ENCODE data around the gene RBMS2.
"Not testable (repeated sequence)": the region's sequence is repeated elsewhere in the genome, so short reads cannot be mapped to it uniquely, and the experiment has no call there.

RBMS2 gene

GRCh38 chr12:56514014-56514318 is 7.7 kb upstream of the RBMS2 start:
- DNase-seq = not testable (repeated sequence)

GRCh38 chr12:56517854-56518253 is 3.8 kb upstream of the RBMS2 start:
- no peak for DNase-seq

GRCh38 chr12:56518570-56518969 is 3.0 kb upstream of the RBMS2 start:
- no peak for DNase-seq

DNA sequence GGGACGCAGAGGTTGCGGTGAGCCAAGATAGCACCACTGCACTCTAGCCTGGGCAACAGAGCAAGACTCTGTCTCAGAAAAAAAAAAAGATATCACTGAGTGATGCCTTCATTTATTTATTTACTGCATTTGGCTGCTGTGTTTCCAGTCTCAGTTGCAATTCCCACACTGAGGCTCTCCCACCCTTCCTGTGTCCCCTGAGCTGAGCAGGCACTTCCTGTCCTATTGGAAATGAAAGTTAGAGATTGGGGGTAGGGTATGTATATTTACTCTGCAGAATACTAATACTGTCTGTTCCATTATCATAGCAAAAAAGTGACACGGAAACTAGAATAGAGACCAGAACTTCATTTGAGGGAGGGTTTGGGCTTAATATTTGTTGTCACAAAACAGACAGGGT is 1.6 kb upstream of the RBMS2 start:
- no peak for DNase-seq

- no peak for DNase-seq
These were observed 1.1 kb upstream of the RBMS2 start for GRCh38 chr12:56520506-56520905.

- DNase-seq = no peak
These were observed 421 bp upstream of the RBMS2 start for GRCh38 chr12:56521209-56521589.

GRCh38 chr12:56522411-56523193 is 982 bp downstream of the RBMS2 start:
- peak in 3 of 56 donors; percentile 6 to 32 (median 13) for DNase-seq

DNA sequence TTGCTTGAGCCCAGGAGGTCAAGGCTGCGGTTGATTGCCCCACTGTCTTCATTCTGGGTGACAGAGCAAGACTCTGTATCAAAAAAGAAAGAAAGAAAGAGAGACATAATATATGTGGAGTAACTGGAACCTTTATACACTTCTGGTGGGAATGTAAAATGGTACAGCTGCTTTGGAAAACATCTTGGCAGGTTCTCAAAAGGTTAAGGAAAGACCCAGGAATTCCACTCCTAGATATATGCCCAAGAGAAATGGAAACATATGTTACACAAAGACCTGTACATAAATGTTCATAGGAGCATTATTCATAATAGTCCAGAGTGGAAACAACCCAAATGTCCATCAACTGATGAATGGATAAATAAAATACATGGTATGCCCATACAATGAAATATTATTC is 7.2 kb downstream of the RBMS2 start:
- DNase-seq = no peak

- no peak for DNase-seq
These were observed 8.0 kb downstream of the RBMS2 start for GRCh38 chr12:56529656-56530055.

- no peak for DNase-seq
These were observed 8.9 kb downstream of the RBMS2 start for GRCh38 chr12:56530390-56531055.

- no peak for DNase-seq
These were observed 15.9 kb downstream of the RBMS2 start for GRCh38 chr12:56537546-56537945.

GRCh38 chr12:56541631-56542030 is 20.0 kb downstream of the RBMS2 start:
- no peak for DNase-seq

DNA sequence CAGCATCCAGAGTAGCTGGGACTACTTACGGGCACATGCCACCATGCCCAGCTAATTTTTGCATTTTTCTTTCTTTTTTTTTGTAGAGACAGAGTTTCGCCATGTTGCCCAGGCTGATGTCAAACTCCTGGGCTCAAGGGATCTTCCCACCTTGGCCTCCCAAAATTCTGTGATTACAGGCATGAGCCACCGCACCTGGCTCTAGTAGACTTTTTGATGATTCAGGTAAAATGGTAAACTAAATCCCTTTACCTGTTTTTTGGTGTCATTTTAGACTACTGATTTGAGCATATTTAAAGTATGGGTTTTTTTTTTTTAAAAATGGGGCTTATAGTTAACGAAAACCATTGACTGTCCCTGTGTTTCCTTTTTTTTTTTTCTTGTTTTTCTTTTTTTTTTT is 20.5 kb downstream of the RBMS2 start:
- DNase-seq = no peak

- no peak for DNase-seq
These were observed 23.5 kb downstream of the RBMS2 start for GRCh38 chr12:56545023-56545604.

DNA sequence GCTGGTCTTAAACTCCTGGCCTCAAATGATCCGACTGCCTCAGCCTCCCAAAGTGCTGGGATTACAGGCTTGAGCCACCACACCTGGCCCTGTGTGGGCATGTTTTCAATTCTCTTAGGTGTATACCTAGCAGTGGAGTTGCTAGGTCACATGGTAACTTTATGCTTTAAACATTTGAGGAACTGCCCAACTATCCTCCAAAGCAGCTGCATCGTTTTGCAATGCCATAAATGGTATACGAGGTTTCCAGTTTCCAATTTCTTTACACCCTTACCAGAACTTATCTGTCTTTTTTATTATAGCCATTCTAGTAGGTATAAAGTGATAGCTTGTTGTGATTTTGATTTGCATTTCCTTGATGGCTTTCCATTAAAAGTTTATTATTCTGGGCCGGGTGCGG is 25.1 kb downstream of the RBMS2 start:
- DNase-seq = no peak

DNA sequence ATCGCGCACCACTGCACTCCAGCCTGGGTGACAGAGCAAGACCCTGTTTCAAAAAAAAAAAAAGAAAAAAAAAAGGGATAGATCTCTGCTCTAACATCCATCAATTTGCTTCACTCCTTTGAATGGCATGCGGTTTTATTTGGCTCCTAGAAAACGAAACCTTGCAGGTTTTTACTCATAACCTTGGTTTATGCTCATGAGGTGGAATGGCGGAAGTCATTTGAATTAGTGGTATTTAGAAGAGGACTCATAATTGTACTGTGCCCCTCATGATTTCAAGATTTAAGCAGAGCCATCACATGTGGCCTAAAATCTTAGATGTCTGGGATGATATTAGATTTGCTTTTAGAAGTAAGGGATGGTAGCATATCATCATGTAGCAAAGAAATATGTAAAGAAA is 29.4 kb downstream of the RBMS2 start:
- DNase-seq = no peak

DNA sequence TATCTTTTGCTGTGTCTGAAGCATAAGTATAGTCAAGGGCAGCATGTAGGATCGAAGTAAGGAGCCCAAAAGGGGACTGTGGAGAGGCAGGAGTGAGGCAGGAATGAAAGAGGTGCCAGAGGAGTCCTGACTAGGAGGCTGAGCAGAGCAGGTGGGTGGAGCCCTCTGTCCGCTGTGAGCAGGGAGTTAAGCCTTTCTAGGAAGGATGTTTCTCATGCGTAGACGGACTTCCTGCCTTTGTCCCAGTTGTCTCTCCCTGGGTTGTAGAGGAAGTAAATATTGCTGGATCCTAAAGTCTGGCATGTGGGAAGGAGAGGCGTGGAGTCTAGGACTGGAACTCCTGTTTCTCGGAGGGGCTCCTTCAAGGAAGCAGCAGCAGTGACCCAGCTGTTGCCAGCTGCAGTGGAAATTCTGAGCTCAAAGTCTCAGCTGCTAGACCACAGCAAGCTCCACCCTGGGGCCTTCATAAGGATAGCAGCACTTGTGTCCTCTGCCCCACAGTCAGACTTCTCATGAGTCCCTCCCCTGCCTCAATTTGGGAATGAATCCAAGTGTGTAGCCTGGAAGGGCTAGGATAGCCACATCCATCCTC is 44.0 kb downstream of the RBMS2 start:
- DNase-seq = peak in 1 of 56 donors; percentile 5

DNA sequence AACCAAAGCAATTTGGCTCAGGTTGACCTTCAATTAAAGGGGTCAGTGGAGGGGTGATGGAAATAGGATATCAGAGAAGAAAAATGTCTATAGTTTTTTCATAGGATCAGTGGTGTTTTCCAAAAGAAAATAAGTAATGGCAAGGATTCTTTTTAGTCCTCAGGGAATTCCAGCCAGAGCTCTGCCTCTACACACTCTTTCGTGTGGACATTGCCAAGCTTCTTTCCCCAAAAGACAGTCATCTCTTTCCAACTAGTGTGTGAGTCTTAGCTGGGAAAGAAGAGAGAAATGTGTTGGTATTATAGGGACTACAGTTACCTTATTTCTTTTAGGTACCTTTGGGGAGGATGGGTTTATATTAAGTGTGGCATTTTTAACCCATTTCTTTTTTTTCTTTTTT is 46.5 kb downstream of the RBMS2 start:
- no peak for DNase-seq

DNA sequence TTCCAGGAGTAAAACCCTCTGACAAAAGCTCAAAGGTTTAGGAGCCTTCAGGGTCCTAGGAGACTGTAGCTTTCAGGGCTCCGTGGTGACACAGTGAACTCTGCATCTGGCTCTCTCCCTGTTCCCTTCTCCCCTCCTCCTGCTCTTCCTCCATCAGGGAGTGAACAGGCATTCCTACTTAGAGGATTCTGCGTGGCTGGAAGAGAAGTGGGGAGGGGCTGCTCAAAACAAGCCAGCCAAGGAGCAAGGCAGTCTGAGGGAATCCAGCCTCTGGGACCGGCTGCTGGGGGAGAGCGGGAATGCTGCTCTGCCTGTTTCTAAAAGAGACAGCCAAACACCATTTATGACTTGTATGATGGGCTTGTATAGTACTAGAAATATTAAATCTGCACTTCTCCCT is 49.5 kb downstream of the RBMS2 start:
- no peak for DNase-seq

DNA sequence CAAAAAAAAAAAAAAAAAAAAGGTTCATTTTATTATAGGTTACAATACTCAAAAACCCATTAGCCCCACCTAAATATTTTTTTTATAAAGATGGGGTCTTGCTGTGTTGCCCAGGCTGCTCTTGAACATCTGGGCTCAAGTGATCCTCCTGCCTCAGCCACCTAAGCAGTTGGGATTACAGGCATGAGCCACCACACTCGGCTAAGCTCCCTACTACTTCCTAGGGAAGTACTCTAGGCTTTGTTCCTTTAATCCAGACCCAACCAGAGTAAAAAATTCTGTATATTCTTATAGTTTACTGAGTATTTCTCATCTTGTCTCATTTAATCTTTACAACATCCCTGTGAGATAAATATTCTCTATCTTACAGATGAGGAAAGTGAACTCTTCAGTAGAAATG is 50.7 kb downstream of the RBMS2 start:
- DNase-seq = no peak

DNA sequence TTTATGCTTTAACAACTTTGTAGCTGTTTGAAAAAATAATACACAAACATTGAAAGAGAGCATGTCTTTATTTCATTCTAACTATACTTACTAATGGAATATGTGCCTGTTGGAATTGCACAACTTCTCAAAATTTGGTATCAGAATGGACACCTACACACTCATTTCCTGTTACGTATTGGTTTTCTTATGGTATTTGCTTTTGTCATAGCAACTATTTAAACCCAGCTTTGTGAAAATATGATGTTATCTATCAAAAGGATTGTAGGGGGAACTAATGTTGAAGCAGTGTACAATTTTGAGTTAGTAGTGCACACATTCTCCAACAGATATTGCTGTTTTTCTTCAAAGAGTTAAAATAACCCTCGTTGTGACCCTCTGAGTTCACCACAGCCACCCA is 52.6 kb downstream of the RBMS2 start:
- DNase-seq = no peak

DNA sequence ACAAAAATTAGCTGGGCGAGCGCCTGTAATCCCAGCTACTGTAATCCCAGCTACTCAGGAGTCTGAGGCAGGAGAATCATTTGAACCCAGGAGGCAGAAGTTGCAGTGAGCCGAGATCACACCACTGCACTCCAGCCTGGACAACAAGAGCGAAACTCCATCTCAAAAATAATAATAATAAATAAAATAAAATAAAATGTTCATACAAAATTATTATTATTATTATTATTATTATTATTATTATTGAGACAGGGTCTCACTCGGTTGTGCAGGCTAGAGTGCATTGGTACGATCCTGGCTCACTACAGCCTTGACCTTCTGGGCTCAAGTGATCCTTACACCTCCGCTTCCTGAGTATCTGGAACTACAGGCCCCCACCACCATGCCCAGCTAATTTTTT is 55.6 kb downstream of the RBMS2 start:
- DNase-seq = not testable (repeated sequence)
